Upper lobe of left lung (tissue), 6 donors: ENCODE results near the gene CCNJL. TPM values are rescaled to one million over a fixed set of nuclear protein-coding genes. Genes with fewer than 3 reads are reported as not detected.
"Not testable (repeated sequence)": the region's sequence is repeated elsewhere in the genome, so short reads cannot be mapped to it uniquely, and the experiment has no call there.

Source experiments
- ATAC-seq, 2 donors: fragments of 200-7000 bp; cut with Tn5 transposase; one replicate each; pipeline ENCODE4 v1.9.1; 2022; ENCODE audit warnings: mild to moderate bottlenecking in 2 of 2, moderate library complexity in 2 of 2; ENCODE audit not compliant: low FRiP score in 2 of 2
- DNase-seq, 2 donors: peaks; one replicate each; pipeline ENCODE4 v3.0.0-alpha.2; 2019 to 2020
- H3K27ac ChIP-seq, 4 donors: fragments of 200-600 bp; sonication (generic); one replicate each; pipeline ENCODE4 v1.5.1; 2016 to 2019
- H3K27me3 ChIP-seq, 4 donors: fragments of 200-600 bp; sonication (generic); one replicate each; pipeline ENCODE4 v1.5.1; 2017 to 2019
- H3K36me3 ChIP-seq, 4 donors: fragments of 200-600 bp; sonication (generic); one replicate each; pipeline ENCODE4 v1.5.1; 2016 to 2019
- H3K4me1 ChIP-seq, 4 donors: fragments of 200-600 bp; sonication (generic); one replicate each; pipeline ENCODE4 v1.5.1; 2018 to 2019
- H3K4me3 ChIP-seq, 4 donors: fragments of 200-600 bp; sonication (generic); one replicate each; pipeline ENCODE4 v1.5.1; 2017 to 2019; ENCODE audit warnings: mild to moderate bottlenecking in 2 of 4, moderate library complexity in 1 of 4
- H3K9me3 ChIP-seq, 4 donors: fragments of 200-600 bp; sonication (generic); one replicate each; pipeline ENCODE4 v1.5.1; 2018 to 2019
- CTCF ChIP-seq, 6 experiments: fragments of 450-650 bp in 4 of 6; fragments of 200-600 bp in 2 of 6; sonication (generic) in 2 of 6; IDR thresholded peaks; one replicate each; pipeline ENCODE4 v1.5.1; 2016 to 2019; ENCODE audit warnings: antibody characterized with exemption in 6 of 6
- EP300 ChIP-seq, 4 donors: sonication (generic); formaldehyde crosslinking; IDR thresholded peaks; one replicate each; pipeline ENCODE4 v1.5.1; 2017; ENCODE audit warnings: antibody characterized with exemption in 4 of 4, control low read depth in 2 of 4
- POLR2A ChIP-seq, 4 donors: fragments of 450-650 bp; IDR thresholded peaks; one replicate each; pipeline ENCODE4 v1.5.1; 2016 to 2017; ENCODE audit warnings: antibody characterized with exemption in 4 of 4, mild to moderate bottlenecking in 2 of 4
- POLR2AphosphoS5 ChIP-seq, 2 donors: sonication (generic); formaldehyde crosslinking; IDR thresholded peaks; one replicate each; pipeline ENCODE4 v1.5.1; 2017; ENCODE audit warnings: antibody characterized with exemption in 2 of 2
- WGBS, 2 donors: methylation state at CpG; one replicate each; pipeline ENCODE4 v1.1.5; 2017 to 2018; 5-methylcytosine and 5-hydroxymethylcytosine counted together
- total RNA-seq, 6 donors: library from RNA; depleted of rRNA in 4 of 6; stranded (reverse); fragments of >200 nt in 4 of 6; gene quantifications; one replicate each; pipeline versions ENCODE4 v1.1.0 to v1.2.1, GENCODE V29; 2016 to 2021
- donor health status: DM: no; HTN: no; CAD: no; lungs with moderate emphysema.
- donor health status: DM: no; HTN: yes; CAD: no; lungs with severe emphysema.

The CCNJL gene
- total RNA-seq, 6 donors from 2014 or later = 15.6 to 25.2 (median 21.2) TPM

GRCh38 chr5:160250826-160251225, 61.5 kb downstream of the CCNJL start:
- TF ChIP-seq POLR2AphosphoS5 (IDR thresholded peaks at IDR 0.05) (no peak), EP300 (IDR thresholded peaks at IDR 0.05) (no peak), CTCF (IDR thresholded peaks at IDR 0.05) (no peak), POLR2A (IDR thresholded peaks at IDR 0.05) (no peak)
- DNase-seq (no peak), ATAC-seq (no peak)
- Histone ChIP-seq H3K27ac (no peak overlapping the region), H3K4me1 (peaks cover 0 to 4% (median 2%) of the 10 kb centered on the region in 4 donors), H3K9me3 (no peaks in the 10 kb centered on the region), H3K4me3 (no peak overlapping the region), H3K27me3 (no peaks in the 10 kb centered on the region), H3K36me3 (peaks cover 0 to 38% (median 22%) of the 10 kb centered on the region in 4 donors)
- 77 to 100% methylated on average over 2 of the region's 2 CpGs for WGBS, 2 donors

- H3K4me3 ChIP-seq = no peak overlapping the region
- no peak overlapping the region for H3K27ac ChIP-seq
- DNase-seq (no peak), ATAC-seq (no peak)
- WGBS, 2 donors = 96% methylated on average over 5 of the region's 5 CpGs
- H3K9me3 ChIP-seq = no peaks in the 10 kb centered on the region
- H3K27me3 ChIP-seq = no peaks in the 10 kb centered on the region
- peaks cover 0 to 7% (median 2%) of the 10 kb centered on the region in 4 donors for H3K4me1 ChIP-seq
- no peak for TF ChIP-seq EP300 (IDR thresholded peaks at IDR 0.05)
- TF ChIP-seq POLR2AphosphoS5 (IDR thresholded peaks at IDR 0.05) = no peak
- H3K36me3 ChIP-seq = peaks cover 0 to 34% (median 17%) of the 10 kb centered on the region in 4 donors
Observed at GRCh38 chr5:160250226-160250625, 62.1 kb downstream of the CCNJL start.

- H3K9me3 ChIP-seq, H3K27ac ChIP-seq, ATAC-seq, H3K4me1 ChIP-seq, H3K27me3 ChIP-seq, H3K4me3 ChIP-seq, DNase-seq: not testable (repeated sequence)
- 94 to 100% methylated on average over 1 of the region's 1 CpG for WGBS, 2 donors
- H3K36me3 ChIP-seq = peaks cover 0 to 27% (median 16%) of the 10 kb centered on the region in 4 donors
Observed at GRCh38 chr5:160249570-160249969, 62.8 kb downstream of the CCNJL start.

- ATAC-seq = no peak
- H3K27ac ChIP-seq = no peak overlapping the region
- TF ChIP-seq POLR2AphosphoS5 (IDR thresholded peaks at IDR 0.05) (no peak), POLR2A (IDR thresholded peaks at IDR 0.05) (no peak), CTCF (IDR thresholded peaks at IDR 0.05) (no peak), EP300 (IDR thresholded peaks at IDR 0.05) (no peak)
Observed at GRCh38 chr5:160245506-160246086, 66.8 kb downstream of the CCNJL start.

GRCh38 chr5:160242145-160242544, 70.2 kb downstream of the CCNJL start:
- 79 to 82% methylated on average over 3 of the region's 3 CpGs for WGBS, 2 donors
- no peaks in the 10 kb centered on the region for H3K36me3 ChIP-seq
- peaks cover 0 to 4% (median 0%) of the 10 kb centered on the region in 4 donors for H3K4me1 ChIP-seq
- H3K9me3 ChIP-seq = no peaks in the 10 kb centered on the region
- no peak for TF ChIP-seq EP300 (IDR thresholded peaks at IDR 0.05)
- TF ChIP-seq POLR2AphosphoS5 (IDR thresholded peaks at IDR 0.05) = no peak
- TF ChIP-seq POLR2A (IDR thresholded peaks at IDR 0.05) = no peak
- no peak for TF ChIP-seq CTCF (IDR thresholded peaks at IDR 0.05)
- DNase-seq (no peak), ATAC-seq (no peak)
- no peak overlapping the region for H3K27ac ChIP-seq
- no peak overlapping the region for H3K4me3 ChIP-seq
- no peaks in the 10 kb centered on the region for H3K27me3 ChIP-seq

More at GRCh38 chr5:160245506-160246086, 66.8 kb downstream of the CCNJL start:
- no peak overlapping the region for H3K4me3 ChIP-seq
- H3K4me1 ChIP-seq = peaks cover 0 to 4% (median 0%) of the 10 kb centered on the region in 4 donors
- WGBS, 2 donors = 80 to 92% methylated on average over 4 to 9 of the region's 9 CpGs
- H3K27me3 ChIP-seq = no peaks in the 10 kb centered on the region
- no peaks in the 10 kb centered on the region for H3K9me3 ChIP-seq
- H3K36me3 ChIP-seq = no peaks in the 10 kb centered on the region
- DNase-seq = no peak

GRCh38 chr5:160240350-160240749, 72.0 kb downstream of the CCNJL start:
- 29 to 56% methylated on average over 3 of the region's 3 CpGs for WGBS, 2 donors
- Histone ChIP-seq H3K4me3 (no peak overlapping the region), H3K9me3 (no peaks in the 10 kb centered on the region), H3K4me1 (no peaks in the 10 kb centered on the region), H3K27ac (no peak overlapping the region), H3K36me3 (no peaks in the 10 kb centered on the region), H3K27me3 (no peaks in the 10 kb centered on the region)
- DNase-seq (no peak), ATAC-seq (no peak)
- no peak for TF ChIP-seq CTCF (IDR thresholded peaks at IDR 0.05)
- no peak for TF ChIP-seq EP300 (IDR thresholded peaks at IDR 0.05)
- no peak for TF ChIP-seq POLR2AphosphoS5 (IDR thresholded peaks at IDR 0.05)
- no peak for TF ChIP-seq POLR2A (IDR thresholded peaks at IDR 0.05)
